GM12864 (cell line): ENCODE measurements around the gene LYSMD2.
A peak's percentile ranks its signal among the peaks of the same experiment; 100 is the strongest.

Experiments used
- DNase-seq: peaks from one replicate; pipeline ENCODE4 v3.0.0-alpha.2; 2011; ENCODE audit warnings: low read depth
- H3K4me3 ChIP-seq: 2 replicates; pipeline ENCODE4 v1.5.1; 2011; ENCODE audit warnings: mild to moderate bottlenecking, low read depth, low read length, control low read depth
- CTCF ChIP-seq: IDR thresholded peaks from 2 replicates; pipeline ENCODE4 v1.5.1; 2011; ENCODE audit warnings: low read depth, mild to moderate bottlenecking, moderate library complexity, low read length, control low read depth, inconsistent platforms; ENCODE audit errors: missing control alignments

The LYSMD2 gene

DNA sequence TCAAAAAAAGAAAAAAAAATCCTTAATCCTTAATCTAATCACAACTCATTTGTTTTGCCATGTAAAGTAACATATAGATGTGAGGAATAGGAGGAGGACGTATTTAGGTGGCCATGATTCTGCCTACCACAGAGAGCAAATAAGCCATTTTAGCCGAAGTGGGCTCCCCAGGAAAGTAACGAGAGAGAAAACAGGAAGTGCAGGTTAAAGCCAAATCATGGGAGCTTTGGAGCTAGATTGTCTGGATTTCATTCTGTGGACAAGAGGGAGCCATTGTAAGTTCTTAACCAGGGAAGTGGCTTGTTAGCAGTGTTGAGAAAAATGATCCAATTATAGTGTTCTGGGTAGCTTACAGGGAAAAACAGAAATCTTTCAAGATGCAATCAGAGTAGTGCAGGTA, 23.4 kb upstream of the LYSMD2 start:
- H3K4me3 ChIP-seq = no peak overlapping the region
- no peak for DNase-seq
- TF ChIP-seq CTCF = no peak

DNA sequence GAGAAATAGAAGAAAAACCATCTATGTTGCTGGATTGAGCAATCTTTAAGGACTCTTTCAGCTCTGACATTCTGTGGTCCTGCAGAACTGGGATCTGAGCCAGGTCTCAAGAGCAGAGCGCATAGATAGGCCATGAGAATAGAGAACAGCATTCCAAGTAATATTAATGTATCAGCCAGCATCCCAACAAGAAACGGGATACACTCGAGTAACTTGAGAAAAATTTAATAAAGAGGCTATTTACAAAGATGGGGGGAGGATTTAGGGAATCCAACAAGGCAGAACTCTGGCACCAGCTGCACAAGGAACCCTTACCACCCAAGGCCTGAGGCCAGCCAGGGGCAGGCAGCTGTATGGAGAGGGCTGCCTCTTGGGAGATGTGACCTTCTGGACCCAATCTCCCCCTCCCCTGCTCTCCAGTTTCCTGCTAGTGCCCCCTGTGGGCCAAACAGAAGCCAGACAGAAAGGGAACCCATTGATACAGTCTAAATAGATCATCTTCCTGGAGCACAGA, 22.2 kb upstream of the LYSMD2 start:
- peak; percentile 56 for TF ChIP-seq CTCF
- H3K4me3 ChIP-seq = no peak overlapping the region

GRCh38 chr15:51758645-51759044, 21.2 kb upstream of the LYSMD2 start:
- TF ChIP-seq CTCF = no peak
- H3K4me3 ChIP-seq = no peak overlapping the region

More for the DNA sequence above, 22.2 kb upstream of the LYSMD2 start:
- DNase-seq = no peak

GRCh38 chr15:51757450-51757849, 20.0 kb upstream of the LYSMD2 start:
- no peak for TF ChIP-seq CTCF
- H3K4me3 ChIP-seq = no peak overlapping the region
- DNase-seq = no peak

More at GRCh38 chr15:51758645-51759044, 21.2 kb upstream of the LYSMD2 start:
- DNase-seq = no peak

DNA sequence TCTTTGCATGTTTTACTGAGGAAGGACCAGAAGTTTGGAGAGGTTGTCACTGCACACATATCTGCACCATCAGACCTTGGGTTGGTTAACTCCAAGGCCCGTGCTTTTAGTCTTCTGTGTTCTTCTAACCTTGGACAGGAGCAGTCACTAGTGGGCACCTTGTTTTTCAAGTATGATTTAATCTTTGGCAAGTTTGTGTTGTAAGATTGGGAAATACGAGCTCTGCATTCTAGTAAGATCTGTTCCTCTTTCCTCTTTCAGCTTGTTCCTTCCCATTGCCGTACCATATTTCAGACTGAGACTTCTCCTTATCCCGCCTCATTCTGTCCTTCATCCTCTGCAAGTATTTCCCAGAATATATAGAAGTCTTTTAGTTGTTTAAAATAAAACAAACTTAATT, 19.0 kb upstream of the LYSMD2 start:
- no peak for DNase-seq
- H3K4me3 ChIP-seq = no peak overlapping the region
- no peak for TF ChIP-seq CTCF

DNA sequence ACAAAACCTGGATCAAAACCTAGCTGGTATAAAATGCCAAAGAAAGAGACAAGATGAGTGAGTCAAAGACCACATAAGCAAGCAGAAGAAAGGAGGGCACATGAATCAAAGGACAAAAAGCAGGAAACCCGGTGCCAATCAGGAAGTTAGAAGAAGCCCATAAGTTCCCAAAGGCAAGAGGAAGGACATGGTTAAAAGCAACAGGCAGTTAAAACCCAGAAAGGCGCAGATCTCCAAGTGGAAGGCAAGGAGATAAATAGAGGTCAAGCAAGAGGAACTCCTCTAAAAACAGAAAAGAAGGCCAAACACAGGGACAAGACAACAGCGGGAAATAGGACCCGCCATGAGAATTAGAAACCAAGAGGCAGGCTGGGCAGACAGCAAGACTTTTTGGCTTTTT, 18.3 kb upstream of the LYSMD2 start:
- TF ChIP-seq CTCF = no peak
- H3K4me3 ChIP-seq = no peak overlapping the region
- no peak for DNase-seq

GRCh38 chr15:51754267-51754666, 16.8 kb upstream of the LYSMD2 start:
- no peak for DNase-seq
- TF ChIP-seq CTCF = no peak
- H3K4me3 ChIP-seq = no peak overlapping the region
